GM18517 (cell line): ENCODE measurements around the gene ARMC6.
A peak's percentile ranks its signal among the peaks of the same experiment; 100 is the strongest.

ENCODE experiments used
- ATAC-seq: cut with Tn5 transposase; IDR thresholded peaks from one replicate; pipeline ENCODE4 v1.9.1; 2021; ENCODE audit warnings: mild to moderate bottlenecking, moderate library complexity; ENCODE audit not compliant: unreplicated experiment

The ARMC6 gene

DNA sequence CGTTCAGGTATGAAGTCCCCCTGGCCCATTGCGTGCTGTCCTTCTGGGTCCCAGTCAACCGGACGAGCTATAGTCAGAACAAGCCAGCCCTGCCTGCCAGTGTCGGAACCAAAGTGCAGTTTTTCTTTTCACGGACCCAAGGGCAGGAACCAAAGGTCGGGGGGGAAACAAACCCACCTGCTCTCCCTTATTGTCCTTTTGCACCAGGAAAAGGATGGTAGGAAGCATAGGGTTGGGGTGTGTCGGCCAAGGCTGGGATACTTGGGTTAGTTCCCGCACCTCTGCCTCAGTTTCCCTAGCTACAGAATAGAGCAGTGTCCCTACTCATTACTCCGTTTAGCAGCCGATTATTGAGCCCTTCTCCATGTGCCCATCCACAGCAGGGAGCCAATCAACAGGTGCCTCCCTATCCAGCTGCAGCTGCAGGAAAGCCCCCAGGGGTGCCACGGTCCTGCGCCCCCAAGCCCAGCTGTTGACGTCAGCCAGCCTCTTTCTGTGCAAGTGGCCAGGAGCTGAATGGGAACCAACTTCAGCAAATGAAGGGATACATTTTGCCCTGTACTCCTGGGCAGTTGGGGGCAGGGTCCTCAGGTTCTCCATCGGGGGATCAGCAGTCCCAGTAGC is 21.0 kb downstream of the ARMC6 start:
- ATAC-seq, result no peak

DNA sequence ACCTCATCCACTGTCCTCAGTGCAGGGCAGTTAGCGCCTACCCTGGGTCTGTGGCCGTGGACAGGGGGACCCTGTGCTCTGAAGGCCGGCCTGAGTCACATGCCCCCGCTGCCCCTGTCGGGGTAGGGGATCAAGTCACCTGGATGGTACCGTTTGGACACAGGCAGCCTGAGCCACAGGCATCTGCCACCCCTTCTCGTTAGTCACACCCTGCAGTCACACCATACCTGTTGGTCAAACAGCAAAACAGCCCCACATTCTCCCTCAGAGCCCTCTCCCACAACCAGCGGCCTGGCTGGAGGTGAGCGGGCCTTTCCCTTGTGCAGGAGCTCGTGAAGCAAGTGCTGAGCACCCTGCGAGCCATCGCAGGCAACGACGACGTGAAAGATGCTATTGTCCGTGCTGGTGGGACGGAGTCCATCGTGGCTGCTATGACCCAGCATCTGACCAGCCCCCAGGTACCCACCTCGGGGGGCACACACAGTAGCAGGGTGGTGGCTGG is 21.6 kb downstream of the ARMC6 start:
- ATAC-seq, result no peak

DNA sequence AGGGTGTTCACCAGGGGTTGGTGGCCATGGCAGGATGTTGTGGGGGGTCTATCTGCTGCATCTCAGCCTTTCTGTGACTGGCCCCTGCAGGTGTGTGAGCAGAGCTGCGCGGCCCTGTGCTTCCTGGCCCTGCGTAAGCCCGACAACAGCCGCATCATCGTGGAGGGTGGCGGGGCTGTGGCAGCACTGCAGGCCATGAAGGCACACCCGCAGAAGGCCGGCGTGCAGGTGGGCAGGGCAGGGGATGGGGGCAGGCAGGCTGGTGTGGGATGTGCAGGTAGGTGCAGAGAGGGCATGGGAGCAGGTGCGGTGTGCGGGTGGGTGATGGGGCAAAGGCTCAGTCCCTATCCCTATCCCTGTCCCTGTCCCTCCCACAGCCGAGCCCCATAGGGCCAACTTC is 22.3 kb downstream of the ARMC6 start:
- ATAC-seq, result no peak

DNA sequence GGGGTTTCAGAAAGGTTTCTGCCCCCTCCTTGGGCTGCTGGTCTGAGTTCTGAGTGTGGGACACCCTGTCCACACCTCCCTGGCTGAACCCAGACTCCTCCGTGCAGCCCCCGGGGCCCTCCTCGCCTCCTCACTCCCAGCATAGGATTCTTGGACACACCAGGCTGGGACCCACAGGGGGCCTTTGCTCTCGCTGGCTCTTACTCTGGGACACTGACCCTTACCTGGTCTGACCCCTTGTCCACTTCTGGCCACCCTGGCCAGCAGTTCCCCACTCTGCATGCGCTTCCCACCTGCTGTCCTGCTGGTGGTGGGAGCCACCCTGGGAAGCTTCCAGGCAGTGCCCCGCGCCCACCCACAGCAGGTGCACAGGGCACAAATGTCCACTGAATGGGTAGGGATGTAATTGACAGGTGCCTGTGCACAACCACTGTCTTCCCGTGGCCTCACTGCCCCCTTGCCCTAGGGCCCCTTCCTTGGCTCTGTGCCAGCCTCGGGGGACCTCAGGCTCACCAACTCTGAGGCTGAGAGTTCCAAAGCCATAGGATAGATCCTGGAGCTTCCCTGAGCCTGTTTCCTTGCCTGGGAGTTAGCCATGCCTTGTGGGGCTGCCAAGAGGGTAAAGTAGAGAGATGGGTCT is 23.4 kb downstream of the ARMC6 start:
- no peak for ATAC-seq

DNA sequence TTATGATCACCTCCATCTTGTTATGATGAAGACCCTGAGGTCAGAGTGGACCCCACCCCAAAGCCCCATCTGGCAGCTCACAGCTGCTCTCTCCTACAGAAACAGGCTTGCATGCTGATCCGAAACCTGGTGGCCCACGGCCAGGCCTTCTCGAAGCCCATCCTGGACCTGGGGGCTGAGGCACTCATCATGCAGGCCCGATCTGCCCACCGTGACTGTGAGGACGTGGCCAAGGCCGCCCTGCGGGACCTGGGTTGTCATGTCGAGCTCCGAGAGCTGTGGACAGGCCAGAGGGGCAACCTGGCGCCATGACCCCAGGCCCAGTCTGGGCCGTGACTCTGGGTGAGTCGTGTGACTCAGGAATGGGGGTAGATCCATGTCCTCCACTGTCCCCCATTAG is 23.9 kb downstream of the ARMC6 start:
- no peak for ATAC-seq

DNA sequence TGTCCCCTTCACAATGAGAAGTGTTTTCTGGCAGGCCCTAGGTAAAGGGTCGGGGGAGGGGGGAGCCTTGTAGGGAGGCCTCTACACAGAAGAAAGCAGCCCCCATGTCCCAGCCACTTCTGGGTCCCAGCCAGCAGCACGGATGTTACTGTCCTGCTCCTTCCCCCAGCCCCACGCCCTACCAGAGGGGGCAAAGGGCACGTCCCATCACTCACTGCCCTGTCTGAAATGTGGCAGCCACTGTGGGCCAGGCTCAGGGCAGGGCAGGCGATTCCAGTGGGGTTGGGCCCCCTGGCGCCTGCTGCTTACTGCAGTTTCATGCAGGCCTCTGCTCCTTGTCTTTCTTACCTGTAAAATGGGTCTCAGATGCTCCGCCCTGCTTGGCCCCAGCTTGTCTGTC is 24.3 kb downstream of the ARMC6 start:
- ATAC-seq, result no peak

DNA sequence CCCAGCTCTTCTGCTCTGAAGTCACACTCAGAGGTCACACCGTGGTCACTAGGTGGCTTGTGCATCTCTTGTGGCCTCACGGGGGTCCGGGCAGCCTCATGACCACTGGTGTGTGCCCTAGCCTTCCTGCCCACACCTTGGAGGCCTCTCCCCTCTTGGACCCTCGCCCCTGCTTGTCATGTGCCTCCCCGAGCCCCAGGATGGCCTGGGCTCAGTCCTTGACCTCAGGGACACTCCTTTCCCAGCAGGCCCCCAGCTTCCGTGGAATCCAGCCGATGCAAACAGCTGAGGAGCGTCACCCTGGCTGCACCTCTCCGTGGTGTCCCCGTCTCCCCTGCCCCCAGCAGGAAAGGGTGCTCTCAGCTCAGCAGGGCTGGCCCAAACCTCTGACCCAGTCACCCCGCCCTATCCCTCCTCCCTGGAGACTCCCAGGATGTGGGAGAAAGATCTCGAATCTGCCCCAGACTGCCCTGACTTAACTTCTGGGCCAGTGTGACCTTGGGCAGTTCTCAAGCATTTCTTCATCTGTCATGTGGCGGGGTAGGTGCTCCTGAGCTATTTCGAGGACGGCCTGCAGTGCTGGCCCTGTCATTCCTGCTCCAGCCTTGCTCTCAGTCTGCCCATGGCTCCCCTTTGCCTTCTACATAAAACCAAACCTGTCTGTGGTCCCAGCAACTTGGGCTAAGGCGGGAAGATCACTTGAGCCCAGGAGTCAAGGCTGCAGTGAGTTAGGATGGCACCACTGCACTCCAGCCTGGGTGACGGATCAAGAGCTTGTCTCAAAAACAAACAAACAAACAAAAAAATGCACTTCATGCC is 25.8 kb downstream of the ARMC6 start:
- ATAC-seq, result no peak

DNA sequence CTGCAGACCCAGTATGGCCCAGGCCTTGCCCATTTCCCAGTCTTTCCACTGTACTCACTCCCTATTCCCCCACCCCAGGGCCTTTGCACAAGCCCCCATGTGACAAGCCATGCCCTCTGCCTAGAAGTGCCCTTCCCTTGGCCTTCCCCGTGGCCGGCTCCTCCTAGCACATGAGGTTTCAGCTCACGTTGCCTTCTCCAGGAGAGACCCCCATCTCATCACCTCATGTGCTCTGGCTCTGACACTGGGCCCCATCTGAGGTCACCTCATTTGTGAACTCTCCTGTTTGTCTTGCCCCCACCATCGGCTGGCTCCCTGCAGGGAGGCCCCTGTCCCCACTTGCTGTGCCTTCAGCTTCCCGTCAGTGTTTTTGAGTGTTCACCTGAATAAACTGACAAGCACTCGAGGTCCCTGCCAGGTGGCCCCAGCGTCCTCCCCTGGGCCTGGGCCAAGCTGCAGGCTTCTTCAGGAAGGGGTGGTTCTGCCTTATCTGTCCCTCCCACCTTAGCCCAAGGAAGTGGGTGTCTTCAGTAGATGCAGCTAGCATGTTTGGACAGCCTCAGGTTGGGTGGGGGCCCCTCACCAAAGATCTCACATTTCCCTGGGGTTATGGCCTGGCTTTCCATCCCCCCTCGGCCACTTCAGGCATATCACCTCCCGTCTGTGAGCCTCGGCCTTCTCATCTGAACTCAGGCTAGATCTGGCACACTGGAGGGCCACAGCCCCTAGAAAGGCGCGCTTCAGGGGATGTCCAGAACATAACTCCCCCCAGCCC is 26.6 kb downstream of the ARMC6 start:
- ATAC-seq, result no peak

DNA sequence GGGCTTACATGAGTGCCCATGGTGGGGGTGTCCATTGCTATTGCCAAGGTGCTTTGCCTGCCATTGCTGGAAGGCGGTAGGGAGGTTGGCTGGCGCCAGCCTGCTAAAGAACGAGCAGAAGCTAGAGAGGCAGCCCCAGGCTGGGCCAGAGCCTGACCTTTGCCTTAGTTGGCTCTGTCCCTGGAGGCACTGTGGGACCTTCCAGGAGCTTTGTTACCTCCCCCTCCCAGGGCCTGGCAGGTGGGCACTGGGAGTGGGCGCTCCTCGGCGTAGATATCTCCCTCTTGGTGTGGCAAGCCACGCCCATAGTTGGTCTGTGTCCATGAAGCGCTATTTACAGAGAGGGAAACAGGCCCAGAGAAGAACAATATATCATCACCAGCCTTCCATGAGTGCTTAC is 28.1 kb downstream of the ARMC6 start:
- ATAC-seq, result no peak

DNA sequence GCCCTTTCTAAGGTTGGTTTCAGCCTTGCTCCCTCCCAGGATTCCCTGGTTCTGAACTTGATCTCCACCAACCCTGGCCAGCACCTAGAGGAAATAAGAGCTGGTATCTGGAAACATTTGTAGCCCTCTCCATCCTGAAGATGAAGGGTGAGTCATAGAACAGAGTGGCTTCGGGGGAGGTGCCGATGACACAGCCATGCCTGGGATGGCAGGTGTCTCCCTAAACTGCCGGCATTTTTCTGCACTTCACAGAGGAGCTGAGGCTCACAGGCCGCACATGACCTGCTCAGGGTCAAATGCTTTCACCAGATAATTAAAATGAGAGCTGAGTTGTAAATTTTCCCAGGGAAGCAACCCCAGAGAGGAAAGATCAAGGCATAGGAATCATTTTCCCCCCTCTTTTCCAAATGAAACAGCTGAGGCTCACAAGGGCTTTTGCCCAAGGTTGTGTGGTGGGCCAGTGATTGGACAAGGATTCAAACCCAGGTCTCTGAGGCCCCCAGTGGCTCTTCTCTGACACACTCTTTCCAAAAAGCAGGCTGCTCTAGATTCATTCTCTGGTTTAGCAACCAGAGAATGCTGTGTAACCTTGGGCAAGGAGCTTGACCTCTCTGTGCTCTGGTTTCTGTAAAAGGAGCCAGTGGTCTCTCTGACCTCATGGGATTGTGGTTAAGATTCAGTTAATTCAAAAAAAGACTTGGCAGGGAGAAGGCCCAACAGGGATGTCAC is 29.2 kb downstream of the ARMC6 start:
- ATAC-seq, result no peak

DNA sequence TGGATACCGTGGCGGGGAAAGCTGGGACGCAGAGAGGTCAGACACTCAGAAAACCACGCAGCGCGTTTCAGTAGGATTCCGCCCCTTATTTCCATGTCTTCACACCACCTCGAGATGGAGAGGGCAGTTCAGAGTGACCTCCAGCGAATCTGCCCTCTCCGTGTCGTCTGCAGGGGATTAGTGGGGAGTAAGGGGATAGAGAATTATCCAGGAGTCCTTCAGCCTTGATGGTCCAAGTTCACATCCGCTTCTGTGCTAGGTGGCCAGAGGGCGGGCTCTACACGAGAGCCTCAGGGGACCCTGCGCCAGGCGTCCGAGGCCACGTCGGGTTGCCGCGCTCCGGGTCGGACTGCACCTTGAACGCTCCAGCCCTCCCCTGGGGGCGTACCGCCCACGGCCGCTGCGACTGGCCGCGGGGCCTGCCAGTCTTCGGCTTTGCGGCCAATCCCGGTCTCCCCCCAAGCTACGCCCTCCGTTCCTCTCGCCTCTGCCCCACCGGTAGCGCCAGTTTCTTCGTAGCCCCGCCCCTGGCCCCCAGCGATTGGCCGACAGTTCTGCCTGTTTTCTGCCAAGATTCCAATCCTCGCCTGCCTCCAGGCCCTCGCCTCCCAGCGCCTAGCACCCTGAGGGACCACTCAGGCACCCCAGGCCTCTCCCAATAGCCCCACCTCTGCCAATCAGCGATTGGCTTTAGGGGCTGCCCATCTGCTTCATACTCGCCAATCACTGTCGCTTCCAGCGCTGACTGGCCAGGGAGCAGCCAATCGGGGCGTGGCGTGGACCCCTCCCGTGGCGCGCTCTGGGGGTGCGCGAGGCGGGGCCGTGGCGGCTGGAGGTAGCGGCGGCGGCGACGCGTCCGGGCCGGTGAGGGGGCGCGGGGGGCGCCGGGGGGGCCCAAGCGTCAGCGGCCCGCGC is 30.0 kb downstream of the ARMC6 start, which contains the start of gene SLC25A42:
Gene SLC25A42, plus strand, starts transcription at position 812 of the 915 bp plus-strand sequence. CDS start 32,131 bp downstream, outside the sequence.
- peak; percentile 89 for ATAC-seq

DNA sequence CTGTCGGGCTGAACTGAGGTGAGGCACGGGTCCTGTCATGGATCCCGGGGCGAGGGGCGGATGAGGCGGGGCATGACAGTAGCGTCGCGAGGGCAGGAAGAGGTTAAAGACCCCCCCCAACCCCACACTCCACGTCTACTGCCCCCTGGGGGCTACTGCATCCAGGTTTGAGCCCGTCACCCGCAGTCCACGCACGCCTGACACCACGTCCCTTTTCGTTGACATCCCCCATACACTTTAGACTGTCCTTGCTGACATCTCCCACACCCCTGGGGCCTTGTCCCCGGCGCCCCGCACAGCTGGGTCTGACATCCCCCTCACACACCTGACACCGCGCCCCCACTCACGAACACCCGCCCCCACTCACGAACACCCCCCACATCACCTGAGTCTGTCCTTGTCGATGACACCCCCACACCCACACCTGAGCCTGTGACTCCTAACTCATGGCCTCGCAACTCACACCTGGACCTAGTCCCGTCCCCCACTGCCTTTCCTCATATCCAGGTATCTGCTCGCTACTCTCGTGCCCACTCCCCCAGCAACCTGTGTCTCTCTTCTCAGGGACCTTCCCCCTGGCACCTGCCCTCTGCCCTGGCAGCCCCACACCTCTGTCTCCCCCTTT is 30.8 kb downstream of the ARMC6 start:
- ATAC-seq, result no peak

DNA sequence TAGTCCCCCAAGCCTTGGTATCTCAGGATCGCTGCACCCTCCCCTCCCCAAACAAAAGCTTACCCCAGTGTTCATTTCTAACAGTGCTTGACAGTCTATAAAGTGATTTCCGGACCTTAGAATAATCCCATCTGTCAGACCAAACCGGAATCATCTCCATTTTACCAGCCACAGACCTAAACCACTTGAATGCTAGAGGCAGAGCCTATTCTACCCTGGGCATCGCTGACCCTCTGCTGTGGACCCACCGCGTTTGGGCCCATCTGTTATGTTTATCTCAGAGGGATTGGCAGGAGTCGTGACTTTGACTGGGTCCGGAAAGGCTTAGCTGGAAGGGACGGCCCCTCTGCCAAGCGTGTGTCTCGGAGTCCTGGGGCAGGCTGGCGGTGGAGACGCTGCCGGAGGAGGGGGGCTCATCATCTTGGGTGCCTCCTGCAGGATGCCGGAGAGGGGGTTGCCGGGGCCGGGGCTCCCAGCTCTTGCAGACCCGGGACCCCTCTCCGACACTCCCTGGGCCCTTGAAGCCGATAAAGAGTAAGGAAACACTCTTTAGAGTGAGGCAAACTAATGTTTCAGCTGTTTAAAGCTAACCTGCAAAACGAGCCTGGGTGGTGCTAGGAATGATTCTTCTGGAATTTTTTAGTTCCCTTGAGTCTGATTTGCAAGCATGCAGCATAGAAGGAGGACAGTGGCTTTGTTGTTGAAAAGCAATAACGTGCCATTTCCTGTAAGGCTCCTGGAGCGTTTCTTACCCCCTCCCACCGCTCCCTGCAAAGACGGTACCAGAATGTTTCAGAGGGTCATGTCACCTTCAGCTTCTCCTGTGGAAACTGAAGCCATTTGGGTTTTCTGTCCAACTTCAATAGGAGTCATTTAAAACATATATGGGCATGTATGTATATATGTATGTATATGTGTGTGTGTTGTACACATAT is 31.7 kb downstream of the ARMC6 start:
- no peak for ATAC-seq

DNA sequence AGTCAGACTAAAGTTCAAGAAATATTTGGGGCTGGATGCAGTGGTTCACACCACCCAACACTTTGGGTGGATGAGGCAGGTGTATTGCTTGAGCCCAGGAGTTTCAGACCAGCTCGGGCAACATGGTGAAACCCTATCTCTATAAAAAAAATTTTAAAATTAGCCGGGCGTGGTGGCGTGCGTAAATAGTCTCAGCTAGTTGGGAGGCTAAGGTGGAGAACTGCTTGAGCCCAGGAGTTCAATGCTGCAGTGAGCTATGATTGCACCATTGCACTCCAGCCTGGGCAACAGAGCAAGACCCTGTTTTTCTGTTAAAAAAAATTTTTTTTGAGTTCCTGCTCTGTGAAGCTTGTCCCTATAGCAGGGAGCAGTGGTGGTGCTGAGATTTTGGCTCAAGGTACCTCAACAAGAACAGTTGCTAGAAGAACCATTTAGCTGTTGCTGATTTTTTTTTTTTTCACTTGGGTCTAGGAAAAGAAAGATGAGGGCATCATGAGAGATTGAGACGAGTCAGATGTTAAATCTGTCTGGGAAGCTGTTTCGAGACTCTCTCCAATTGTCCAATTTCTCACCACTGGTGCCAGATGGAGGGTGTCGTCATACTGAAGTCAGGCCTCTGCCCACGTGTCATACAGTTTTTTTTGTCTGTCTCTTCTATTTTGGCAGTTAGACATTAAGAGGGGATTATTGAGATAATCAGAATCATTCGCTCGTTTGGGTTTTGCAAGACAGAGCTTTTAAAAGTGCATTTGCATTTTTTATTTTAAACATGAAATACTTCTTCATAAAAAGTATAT is 34.1 kb downstream of the ARMC6 start:
- no peak for ATAC-seq

DNA sequence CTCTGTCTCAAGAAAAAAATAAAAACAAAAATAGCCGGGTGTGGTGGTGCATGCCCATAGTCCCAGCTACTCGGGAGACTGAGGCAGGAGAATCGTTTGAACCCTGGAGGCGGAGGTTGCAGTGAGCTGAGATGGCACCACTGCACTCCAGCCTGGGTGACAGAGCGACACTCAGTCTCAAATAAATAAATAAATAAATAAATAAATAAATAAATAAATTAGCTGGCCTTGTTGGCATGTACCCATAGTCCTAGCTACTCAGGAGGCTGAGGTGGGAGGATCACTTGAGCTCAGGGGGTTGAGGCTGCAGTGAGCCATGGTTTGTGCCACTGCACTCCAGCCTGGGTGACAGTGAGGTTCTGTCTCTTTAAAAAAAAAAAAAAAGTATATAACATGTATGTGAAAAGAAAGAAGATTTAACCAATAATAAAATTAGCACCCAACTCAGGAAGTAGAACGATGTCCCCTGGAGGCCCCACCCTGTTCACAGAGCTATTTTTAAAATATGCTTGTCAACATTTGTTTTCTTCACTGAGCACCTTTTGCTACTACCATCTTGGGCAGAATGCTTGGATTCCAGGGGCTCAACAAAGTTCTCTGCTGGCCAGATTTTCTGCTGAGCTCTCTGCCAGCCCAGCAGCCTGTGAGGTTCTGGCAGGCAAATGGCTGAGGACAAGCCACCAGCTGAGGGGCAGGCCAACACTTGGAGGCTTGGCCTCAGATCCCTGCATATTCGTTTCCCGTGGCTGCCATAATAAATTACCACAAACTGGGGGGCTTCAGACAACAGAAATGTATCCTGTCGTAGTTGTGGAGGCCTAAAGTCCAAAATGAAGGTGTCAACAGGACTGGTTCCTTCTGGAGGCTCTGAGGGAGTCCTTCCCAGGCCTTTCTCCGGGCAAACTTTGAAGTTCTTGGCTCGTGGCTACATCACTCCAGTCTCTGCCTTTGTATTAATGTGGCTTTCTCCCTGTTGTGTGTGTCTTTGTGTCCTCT is 35.6 kb downstream of the ARMC6 start:
- ATAC-seq, result no peak

DNA sequence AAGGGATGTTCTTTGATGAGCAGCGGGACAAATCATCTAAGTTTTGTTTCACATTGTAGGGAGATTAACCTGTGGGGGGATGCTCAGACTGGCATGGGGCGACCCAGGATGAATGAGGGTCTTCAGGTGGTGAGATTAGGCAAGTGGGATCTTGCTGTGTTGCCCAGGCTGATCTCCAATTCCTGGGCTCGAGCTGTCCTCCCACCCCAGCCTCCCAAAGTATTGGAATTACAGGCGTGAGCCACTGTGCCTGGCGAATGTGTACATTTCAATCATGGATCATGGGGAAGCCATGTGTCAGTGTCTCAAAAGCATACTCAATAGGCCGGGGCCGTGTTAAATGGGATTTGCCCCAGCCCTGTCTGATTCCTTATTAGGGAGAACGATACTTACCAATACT is 38.5 kb downstream of the ARMC6 start:
- ATAC-seq, result no peak
